Muscle of leg (tissue), 11 donors: ENCODE data around the gene CR1. TPM values are rescaled to one million over a fixed set of nuclear protein-coding genes. Genes with fewer than 3 reads are reported as not detected.
"Not testable (repeated sequence)": the region's sequence is repeated elsewhere in the genome, so short reads cannot be mapped to it uniquely, and the experiment has no call there.

ENCODE experiments used
- DNase-seq: peaks from one replicate; pipeline ENCODE4 v3.0.0; 2013
- H3K27ac ChIP-seq: one replicate; pipeline ENCODE4 v1.5.1; 2013; ENCODE audit warnings: mild to moderate bottlenecking, low read length, control low read depth
- H3K27me3 ChIP-seq: one replicate; pipeline ENCODE4 v1.6.1; 2013; ENCODE audit warnings: low read length; ENCODE audit not compliant: control insufficient read depth, insufficient read depth
- H3K36me3 ChIP-seq: one replicate; pipeline ENCODE4 v1.6.1; 2013; ENCODE audit warnings: low read length; ENCODE audit not compliant: control insufficient read depth, insufficient read depth
- H3K4me1 ChIP-seq: one replicate; pipeline ENCODE4 v1.6.1; 2013; ENCODE audit warnings: low read length; ENCODE audit not compliant: control insufficient read depth, insufficient read depth
- H3K4me3 ChIP-seq: one replicate; pipeline ENCODE4 v1.5.1; 2013; ENCODE audit warnings: low read length, control low read depth
- H3K9me3 ChIP-seq: replicated peaks from 2 replicates; pipeline ENCODE4 v1.6.1; 2013; ENCODE audit warnings: low read depth, low read length; ENCODE audit not compliant: control insufficient read depth
- WGBS: methylation state at CpG from one replicate; pipeline ENCODE4 v1.1.5; 2013; ENCODE audit warnings: missing lambda C conversion rate; ENCODE audit not compliant: insufficient coverage; 5-methylcytosine and 5-hydroxymethylcytosine counted together
- polyA plus RNA-seq, 8 donors: library from polyadenylated mRNA; unstranded; fragments of 120-200 nt; gene quantifications; one replicate each; pipeline versions ENCODE4 v1.2.1 to v1.2.3, GENCODE V29; 2013; ENCODE audit warnings: inconsistent platforms in 1 of 8, low replicate concordance in 1 of 8; ENCODE audit not compliant: insufficient read length in 8 of 8, insufficient read depth in 1 of 8
- total RNA-seq: library from RNA; stranded (reverse); fragments of 120-200 nt; gene quantifications from one replicate; pipeline ENCODE4 v1.2.4, GENCODE V29; 2013

The CR1 gene
- total and polyA plus RNA-seq, 9 donors, result 0.50 to 1.6 (median 0.96) TPM

- no peaks in the 10 kb centered on the region for H3K36me3 ChIP-seq
- no peak overlapping the region for H3K27ac ChIP-seq
- no peaks in the 10 kb centered on the region for H3K4me1 ChIP-seq
- peak; percentile 33 for DNase-seq
- H3K4me3 ChIP-seq, result no peak overlapping the region
- H3K27me3 ChIP-seq, result no peaks in the 10 kb centered on the region
- H3K9me3 ChIP-seq, result no peaks in the 10 kb centered on the region
- WGBS, result 14% methylated on average over 1 of the region's 4 CpGs
Observed at GRCh38 chr1:207579436-207579799, 83.5 kb downstream of the CR1 start.

DNA sequence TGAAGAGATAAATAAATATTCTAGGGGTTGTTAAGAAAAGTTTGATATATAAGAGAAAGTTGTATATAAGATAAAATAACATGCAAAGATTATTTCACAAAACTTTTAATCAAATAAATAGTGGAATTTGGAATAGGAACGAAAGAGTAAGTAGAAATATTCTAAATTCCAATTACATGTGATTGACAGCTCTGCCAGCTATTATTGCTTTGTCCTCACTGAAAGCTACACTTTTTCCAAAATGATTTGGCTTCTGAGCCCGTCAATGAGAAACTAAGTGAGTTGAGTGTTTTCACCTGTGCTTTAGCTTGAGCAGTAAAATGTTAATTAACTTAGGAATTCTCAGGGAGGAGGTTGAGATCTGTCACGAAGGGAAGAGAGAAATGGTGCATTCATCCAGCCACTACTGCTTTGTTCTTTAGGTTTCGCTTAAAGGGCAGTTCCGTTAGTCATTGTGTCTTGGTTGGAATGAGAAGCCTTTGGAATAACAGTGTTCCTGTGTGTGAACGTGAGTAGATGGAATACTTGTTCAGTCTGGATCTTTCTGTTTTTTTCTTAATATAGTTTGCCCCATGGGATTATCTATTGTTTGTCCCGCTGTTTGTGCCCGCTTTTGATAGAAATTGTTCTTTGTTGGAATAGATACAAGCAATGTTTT lies 85.7 kb downstream of the CR1 start:
- no peak for DNase-seq
- Histone ChIP-seq H3K4me3 (no peak overlapping the region), H3K27me3 (no peaks in the 10 kb centered on the region), H3K36me3 (no peaks in the 10 kb centered on the region), H3K27ac (no peak overlapping the region), H3K9me3 (no peaks in the 10 kb centered on the region), H3K4me1 (no peaks in the 10 kb centered on the region)
- WGBS, result 74% methylated on average over 3 of the region's 8 CpGs

DNA sequence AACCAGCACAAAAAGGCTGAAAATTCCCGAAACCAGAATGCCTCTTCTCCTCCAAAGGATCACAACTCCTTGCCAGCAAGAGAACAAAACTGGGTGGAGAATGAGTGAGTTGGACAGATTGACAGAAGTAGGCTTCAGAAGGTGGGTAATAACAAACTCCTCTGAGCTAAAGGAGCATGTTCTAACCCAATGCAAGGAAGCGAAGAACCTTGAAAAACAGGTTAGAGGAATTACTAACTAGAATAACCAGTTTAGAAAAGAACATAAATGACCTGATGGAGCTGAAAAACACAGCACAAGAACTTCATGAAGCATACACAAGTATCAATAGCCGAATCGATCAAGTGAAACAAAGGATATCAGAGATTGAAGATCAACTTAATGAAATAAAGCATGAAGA lies 93.5 kb downstream of the CR1 start:
- H3K4me3 ChIP-seq, H3K4me1 ChIP-seq, H3K9me3 ChIP-seq, H3K27ac ChIP-seq, H3K27me3 ChIP-seq, H3K36me3 ChIP-seq, DNase-seq: not testable (repeated sequence)
- WGBS, result no CpG with 5 or more reads among the region's 4 CpGs

DNA sequence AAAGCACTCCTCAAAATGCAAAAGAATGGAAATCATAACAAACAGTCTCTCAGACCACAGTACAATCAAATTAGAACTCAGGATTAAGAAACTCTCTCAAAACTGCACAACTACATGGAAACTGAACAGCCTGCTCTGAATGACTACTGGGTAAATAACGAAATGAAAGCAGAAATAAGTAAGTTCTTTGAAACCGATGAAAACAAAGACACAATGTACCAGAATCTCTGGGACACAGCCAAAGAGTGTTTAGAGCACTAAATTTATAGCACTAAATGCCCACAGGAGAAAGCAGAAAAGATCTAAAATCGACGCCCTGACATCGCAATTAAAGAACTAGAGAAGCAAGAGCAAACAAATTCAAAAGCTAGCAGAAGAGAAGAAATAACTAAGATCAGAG lies 95.2 kb downstream of the CR1 start:
- H3K27ac ChIP-seq, H3K4me3 ChIP-seq, H3K4me1 ChIP-seq, H3K9me3 ChIP-seq, DNase-seq, H3K36me3 ChIP-seq, H3K27me3 ChIP-seq: not testable (repeated sequence)
- WGBS, result no CpG with 5 or more reads among the region's 5 CpGs

GRCh38 chr1:207594095-207594494 lies 98.1 kb downstream of the CR1 start:
- WGBS, result 100% methylated on average over 3 of the region's 4 CpGs
- H3K9me3 ChIP-seq, H3K27ac ChIP-seq, H3K4me1 ChIP-seq, H3K27me3 ChIP-seq, H3K36me3 ChIP-seq, DNase-seq, H3K4me3 ChIP-seq: not testable (repeated sequence)

- H3K4me1 ChIP-seq, result no peaks in the 10 kb centered on the region
- no peak overlapping the region for H3K4me3 ChIP-seq
- no CpG with 5 or more reads among the region's 6 CpGs for WGBS
- no peak for DNase-seq
- H3K9me3 ChIP-seq, result no peaks in the 10 kb centered on the region
- no peaks in the 10 kb centered on the region for H3K36me3 ChIP-seq
- no peaks in the 10 kb centered on the region for H3K27me3 ChIP-seq
- H3K27ac ChIP-seq, result no peak overlapping the region
Observed at GRCh38 chr1:207603777-207604176, 107.8 kb downstream of the CR1 start.

DNA sequence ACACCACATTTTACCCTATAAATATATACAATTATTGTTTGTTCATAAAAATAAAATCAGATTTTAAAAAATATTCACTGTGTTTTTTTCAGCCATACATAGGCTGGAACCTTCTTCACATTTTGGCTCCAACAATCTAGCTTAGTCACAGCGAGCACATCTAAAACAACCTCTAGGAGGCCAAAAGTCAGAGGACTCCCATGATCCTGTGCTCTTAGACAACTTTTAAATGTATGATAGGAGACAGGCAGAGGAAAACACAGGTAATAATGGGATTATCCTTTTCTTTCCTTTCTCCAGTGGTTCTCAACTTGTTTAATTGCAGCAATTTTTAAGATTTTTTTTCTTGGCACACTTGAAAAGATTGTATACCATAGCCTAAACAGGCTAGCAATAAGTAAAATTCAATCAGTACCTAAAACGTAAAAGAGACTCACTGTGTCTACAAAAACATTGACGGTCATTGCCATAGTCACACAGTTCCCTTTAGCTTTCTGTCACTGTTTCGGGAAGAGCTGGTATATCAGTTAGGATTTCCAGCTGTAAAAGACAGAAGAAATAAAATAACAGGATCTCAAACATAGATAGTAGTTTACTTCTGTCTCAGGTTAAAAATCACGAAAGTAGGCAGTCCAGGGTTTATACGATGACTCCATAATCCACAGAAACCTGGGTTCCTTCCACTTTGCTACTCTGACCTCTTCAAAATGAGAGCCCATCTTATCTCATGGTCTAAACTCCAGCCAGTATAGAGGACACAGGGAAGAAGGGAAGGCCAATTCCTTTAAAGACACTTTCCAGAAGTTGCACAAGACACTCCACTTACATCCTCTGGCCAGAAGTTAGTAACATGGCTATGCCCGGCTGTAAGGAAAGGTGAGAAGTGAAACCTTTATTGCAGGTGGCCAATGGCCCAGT lies 109.7 kb downstream of the CR1 start:
- no peak for DNase-seq
- Histone ChIP-seq H3K4me3 (no peak overlapping the region), H3K36me3 (no peaks in the 10 kb centered on the region), H3K27me3 (no peaks in the 10 kb centered on the region), H3K4me1 (no peaks in the 10 kb centered on the region), H3K9me3 (no peaks in the 10 kb centered on the region), H3K27ac (no peak overlapping the region)
- no CpG with 5 or more reads among the region's 7 CpGs for WGBS

- no peak overlapping the region for H3K4me3 ChIP-seq
Observed at GRCh38 chr1:207606362-207606755, 110.4 kb downstream of the CR1 start.

DNA sequence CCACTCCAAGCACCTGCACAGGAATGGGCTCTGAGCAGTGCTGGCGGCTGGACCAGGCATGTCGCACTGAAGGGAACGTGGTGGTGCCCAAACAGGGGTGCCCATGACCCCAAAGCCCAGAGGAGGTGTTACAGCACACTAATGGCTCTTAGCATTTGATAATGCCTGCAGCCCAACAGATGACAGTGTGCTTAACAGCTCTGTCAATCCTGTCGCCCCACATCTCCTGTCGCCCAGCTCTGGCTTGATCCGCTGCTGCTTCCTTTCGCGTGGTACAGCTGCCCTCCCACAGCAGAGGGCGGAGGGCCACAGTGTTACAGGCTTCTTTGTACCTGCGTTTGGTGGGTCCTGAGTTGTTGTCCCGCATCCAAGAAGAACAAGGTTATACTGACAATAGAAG lies 116.8 kb downstream of the CR1 start:
- no peak for DNase-seq
- H3K27ac ChIP-seq, result no peak overlapping the region
- H3K4me3 ChIP-seq, result no peak overlapping the region
- H3K27me3 ChIP-seq, result no peaks in the 10 kb centered on the region
- no peaks in the 10 kb centered on the region for H3K9me3 ChIP-seq
- 81% methylated on average over 11 of the region's 11 CpGs for WGBS
- H3K4me1 ChIP-seq, result no peaks in the 10 kb centered on the region
- H3K36me3 ChIP-seq, result no peaks in the 10 kb centered on the region

More at GRCh38 chr1:207606362-207606755, 110.4 kb downstream of the CR1 start:
- WGBS, result no CpG with 5 or more reads among the region's 2 CpGs
- DNase-seq, result no peak
- no peaks in the 10 kb centered on the region for H3K4me1 ChIP-seq
- H3K36me3 ChIP-seq, result no peaks in the 10 kb centered on the region
- H3K9me3 ChIP-seq, result no peaks in the 10 kb centered on the region
- H3K27me3 ChIP-seq, result no peaks in the 10 kb centered on the region
- no peak overlapping the region for H3K27ac ChIP-seq

GRCh38 chr1:207619871-207620542 lies 124.0 kb downstream of the CR1 start:
- no peak overlapping the region for H3K4me3 ChIP-seq
- no peaks in the 10 kb centered on the region for H3K27me3 ChIP-seq
- WGBS, result 100% methylated on average over 1 of the region's 7 CpGs
- H3K36me3 ChIP-seq, result no peaks in the 10 kb centered on the region
- H3K4me1 ChIP-seq, result no peaks in the 10 kb centered on the region
- H3K9me3 ChIP-seq, result no peaks in the 10 kb centered on the region
- DNase-seq, result peak; percentile 72
- H3K27ac ChIP-seq, result no peak overlapping the region
